SW 1271 (cell line): Measurements from ENCODE around the gene PDCL3.

Experiments
- DNase-seq, 2 experiments: peaks; one replicate each; lab custom pipeline; 2025; lab: John Stamatoyannopoulos, UW

Gene PDCL3

GRCh38 chr2:100562613-100563406, at the start of gene PDCL3:
Gene PDCL3, plus strand, starts transcription at chr2:100562993. Its CDS starts 75 bp downstream, at chr2:100563068.
- DNase-seq, result peak; percentile 98 to 99

DNA sequence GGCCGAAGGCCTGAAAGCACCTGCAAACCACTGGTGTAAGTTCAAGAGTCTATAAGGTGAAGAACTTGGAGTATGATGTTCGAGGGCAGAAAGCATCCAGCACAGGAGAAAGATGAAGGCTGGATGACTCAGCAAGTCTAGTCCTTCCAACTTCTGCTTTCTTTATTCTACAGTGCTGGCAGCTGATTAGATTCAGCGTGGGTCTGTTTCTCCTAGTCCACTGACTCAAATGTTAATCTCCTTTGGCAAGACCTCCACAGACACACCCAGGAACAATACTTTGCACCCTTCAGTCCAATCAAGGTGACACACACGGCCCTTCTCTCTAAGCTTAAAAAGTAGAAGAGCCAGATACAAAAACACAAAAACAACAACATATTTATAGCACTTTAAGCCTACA, 49.1 kb upstream of the PDCL3 start:
- no peak for DNase-seq

- DNase-seq, result no peak
Observed at GRCh38 chr2:100517556-100517955, 45.2 kb upstream of the PDCL3 start.

- peak in 1 of 2 experiments; percentile 20 for DNase-seq
Observed at GRCh38 chr2:100518801-100519200, 44.0 kb upstream of the PDCL3 start.

DNA sequence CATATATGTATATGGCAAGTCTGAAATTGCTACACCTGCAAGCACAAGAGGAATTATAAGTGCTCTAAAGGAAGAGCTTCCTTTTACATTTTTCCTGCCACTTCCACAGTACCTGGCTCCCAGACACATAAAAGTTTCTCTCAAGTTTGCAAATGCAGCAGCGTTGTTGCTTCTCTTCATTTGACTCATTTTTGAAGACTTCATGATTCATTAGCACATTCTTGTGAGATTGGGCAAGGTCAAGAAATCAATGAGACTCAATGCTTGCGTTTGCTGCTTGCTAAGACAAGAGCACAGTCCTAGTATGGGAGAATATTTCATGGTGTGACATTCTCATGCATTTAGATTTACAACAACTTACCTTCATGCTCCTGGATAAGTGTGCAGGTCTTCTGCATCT, 42.6 kb upstream of the PDCL3 start:
- DNase-seq, result no peak

DNA sequence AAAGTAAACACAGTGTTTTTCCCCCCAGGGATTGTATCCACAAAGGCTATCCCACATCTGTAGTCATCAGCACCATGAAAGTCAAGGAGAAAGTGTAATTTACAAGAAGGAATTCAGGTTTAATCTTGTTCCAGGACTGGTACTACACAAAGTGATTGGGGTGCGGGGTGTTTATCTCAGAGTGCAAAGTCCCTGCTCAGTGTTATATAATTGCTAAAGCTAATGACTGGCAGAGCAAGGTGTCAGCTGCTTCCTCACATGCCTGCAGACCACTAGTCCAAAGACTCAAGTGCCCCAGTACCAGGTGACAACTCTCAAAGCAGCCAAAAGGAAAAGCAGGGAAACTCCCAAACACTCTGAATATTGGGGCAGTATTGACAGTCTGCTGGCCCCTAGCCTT, 40.4 kb upstream of the PDCL3 start:
- DNase-seq, result no peak

GRCh38 chr2:100524331-100524730, 38.5 kb upstream of the PDCL3 start:
- no peak for DNase-seq

DNA sequence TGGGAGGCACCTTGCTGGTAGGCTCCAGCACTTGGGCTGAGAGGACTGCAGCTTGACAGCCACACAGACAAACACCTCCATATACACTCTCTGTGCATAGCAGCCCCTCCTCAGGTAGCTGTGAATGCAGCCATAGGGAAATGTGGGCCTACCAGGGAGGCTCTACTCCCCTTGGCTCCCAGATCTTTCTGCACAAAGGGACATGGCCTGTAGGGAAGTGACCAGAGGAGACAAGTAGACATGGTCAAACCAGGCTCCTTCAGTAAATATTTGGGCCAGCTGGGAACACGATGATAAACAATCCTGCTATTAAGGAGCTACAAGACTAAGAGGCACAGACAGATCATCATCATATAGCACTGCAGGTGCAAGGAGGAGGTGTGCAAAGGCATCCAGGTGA, 35.9 kb upstream of the PDCL3 start:
- no peak for DNase-seq

DNA sequence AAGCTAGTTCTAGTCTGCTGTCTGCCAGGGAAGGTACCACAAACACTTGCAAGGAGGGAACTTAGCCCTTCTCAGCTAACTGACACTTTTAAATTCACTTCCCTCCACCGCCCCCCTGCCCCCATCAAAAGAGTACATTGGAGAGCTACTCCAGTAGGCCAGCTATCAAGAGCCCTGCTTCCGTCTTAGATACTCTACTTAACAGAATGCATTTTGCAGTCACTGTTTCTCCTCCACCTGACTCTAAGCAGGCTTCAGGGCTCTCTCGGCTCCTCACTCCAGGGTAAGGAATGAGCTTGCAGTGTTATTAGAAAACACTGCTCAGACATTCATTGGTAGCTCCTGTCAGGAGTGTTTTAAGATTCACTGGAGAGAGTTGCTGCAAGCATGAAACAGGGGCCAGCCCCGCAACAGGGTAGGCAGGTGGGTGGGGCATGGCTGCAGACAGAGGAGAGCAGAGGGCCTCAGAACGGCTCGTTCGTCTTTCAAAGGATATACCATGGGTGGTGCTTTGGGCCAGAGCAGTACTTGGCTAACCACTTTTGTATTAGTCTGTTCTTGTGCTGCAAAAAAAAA, 35.3 kb upstream of the PDCL3 start:
- DNase-seq, result no peak

- DNase-seq, result no peak
Observed at GRCh38 chr2:100529176-100529575, 33.6 kb upstream of the PDCL3 start.

DNA sequence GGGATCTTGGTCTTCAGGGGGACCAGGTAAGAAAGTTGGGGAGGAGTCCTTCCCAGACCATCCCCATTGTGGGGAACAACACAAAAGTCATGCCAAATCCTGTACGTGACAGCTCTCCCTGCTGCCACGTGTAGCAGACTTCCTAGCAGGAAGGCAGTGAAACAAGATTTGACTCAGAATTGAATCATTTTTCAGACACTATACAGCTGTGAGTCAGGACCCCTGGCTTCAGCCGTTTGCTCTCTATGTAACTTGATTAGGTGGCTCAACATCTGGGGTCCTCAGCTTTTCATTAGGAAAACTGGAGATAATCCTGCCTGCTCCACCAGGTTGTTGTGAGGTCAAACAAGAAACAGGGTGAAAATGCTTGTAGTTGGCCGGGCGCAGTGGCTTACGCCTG, 32.9 kb upstream of the PDCL3 start:
- DNase-seq, result no peak

DNA sequence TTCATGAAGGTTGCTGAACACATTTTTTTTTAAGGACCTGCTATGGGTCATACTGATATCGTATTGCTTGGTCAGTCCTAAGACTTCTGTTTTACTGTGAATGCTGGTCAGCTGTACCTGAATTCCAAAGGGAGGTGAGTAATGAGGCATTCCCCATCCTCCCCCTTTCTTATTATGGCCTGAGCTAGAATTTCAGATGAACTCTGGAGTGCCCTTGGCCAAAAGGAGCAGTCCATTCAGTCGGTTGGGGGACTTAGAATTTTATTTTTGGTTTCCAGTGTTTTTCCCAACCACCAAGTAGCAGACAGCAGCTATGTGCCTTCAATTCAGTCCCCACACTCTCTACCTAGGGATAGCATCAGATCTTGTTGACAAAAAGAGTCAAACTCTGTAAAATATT, 26.9 kb upstream of the PDCL3 start:
- DNase-seq, result no peak

GRCh38 chr2:100537918-100538317, 24.9 kb upstream of the PDCL3 start:
- no peak for DNase-seq

DNA sequence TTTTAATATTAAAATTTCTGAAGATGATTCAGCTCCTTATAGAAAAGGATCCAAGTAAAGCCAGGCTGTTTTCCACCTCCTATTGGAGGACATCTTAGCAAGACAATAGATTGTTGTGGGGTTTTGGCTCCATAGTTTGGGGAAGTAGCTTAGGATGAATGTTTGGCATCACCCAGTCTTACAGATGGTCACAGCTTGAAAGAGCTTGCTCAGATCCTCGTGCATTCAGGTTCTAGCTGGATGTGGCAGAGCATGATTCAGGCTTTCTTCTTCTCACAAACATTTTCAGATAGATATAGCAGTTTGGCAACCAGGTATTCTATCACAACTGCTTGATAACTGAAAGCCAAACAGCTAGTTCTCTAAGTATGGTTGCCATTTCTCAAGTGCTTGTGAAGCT, 23.6 kb upstream of the PDCL3 start:
- DNase-seq, result no peak

GRCh38 chr2:100541404-100541803, 21.4 kb upstream of the PDCL3 start:
- DNase-seq, result no peak

DNA sequence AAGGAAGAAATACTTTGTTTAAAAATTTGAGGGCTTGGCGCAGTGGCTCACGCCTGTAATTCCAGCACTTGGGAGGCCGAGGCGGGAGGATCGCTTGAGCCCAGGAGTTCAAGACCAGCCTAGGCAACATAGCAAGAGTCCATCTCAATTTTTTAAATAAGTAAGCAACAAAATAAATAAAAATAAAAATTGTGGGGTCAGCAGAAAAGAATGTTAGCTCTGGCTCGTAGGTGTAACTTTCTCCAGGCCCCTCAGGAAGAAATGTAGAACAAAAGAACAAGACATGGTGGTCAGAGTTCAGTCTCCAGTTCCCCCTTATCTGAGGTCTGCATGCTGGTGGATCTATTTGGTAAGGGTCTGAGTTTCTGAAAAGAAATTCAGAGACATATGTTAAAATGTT, 20.4 kb upstream of the PDCL3 start:
- no peak for DNase-seq

DNA sequence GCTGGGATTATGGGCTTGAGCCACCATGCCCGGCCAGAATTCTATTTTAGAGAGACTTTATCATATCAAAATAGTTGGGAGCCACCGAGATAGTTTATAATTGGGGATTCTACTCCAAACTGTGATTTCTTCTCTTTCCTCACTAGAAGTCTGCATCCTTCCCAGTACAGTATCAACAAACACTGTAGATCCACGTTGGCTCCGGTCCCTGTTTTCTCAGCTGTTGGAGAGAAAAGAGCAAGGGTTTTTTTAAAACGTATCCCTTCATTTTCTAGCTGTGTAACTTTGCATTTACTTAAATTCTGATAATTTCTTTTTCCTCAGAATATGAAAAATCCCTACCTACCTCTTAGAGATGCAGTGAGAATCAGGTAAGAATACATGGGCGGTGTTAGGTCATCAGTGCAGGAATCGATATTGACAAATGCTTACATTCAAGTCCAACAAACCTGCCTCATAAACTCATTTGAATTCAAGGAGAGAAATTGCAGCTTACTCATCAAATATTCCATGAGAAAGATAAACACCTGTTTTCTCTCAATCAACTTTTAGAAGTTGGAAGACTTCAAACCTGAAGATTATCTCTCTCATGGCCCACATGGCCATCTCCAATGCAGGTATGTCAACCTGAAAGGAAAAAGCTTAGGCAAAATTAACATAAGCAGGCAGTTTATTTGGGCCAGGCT, 17.7 kb upstream of the PDCL3 start:
- no peak for DNase-seq

DNA sequence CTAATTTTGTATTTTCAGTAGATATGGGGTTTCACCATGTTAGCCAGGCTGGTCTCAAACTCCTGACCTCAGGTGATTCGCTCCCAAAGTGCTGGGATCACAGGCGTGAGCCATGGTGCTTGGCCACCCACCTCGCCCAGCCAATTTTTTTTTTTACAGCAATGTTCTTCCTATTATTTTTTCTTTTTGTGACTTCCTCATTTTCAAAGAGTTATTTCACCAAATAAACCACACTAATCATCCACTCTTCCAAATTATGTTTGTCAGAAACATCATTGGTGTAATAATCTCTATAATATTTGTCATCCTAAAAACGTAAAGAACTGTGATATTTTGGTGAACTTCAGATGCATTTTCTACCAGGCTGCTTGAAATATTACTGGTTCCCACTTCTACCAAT, 16.3 kb upstream of the PDCL3 start:
- no peak for DNase-seq

GRCh38 chr2:100548771-100549170, 14.0 kb upstream of the PDCL3 start:
- DNase-seq, result no peak

DNA sequence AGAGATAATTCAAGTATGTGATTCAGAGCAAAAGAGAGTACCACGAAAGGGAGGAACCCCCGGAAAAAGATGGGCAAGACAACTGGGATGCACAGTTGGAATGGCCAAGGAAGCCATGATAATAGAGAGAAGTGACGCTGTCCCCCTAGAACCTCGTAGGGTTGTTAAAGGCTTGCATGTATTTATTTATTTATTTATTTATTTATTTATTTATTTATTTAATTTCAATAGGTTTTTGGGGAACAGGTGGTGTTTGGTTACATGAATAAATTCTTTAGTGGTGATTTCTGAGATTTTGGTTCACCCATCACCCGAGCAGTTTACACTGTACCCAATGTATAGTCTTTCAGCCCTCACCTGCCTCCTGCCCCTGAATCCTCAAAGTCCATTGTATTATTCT, 11.5 kb upstream of the PDCL3 start:
- no peak for DNase-seq

- DNase-seq, result no peak
Observed at GRCh38 chr2:100554798-100555407, 7.9 kb upstream of the PDCL3 start.

- DNase-seq, result no peak
Observed at GRCh38 chr2:100556746-100557145, 6.0 kb upstream of the PDCL3 start.
